IPS-20b (cell line): ENCODE results near the gene SDK1.

ENCODE experiments used
- H3K27ac ChIP-seq: one replicate; pipeline ENCODE4 v1.5.1; 2013; ENCODE audit warnings: low read length
- H3K27me3 ChIP-seq: 2 replicates; pipeline ENCODE4 v1.6.1; 2013; ENCODE audit warnings: mild to moderate bottlenecking, low read length, inconsistent platforms; ENCODE audit not compliant: insufficient read depth
- H3K36me3 ChIP-seq: 2 replicates; pipeline ENCODE4 v1.6.1; 2013; ENCODE audit warnings: low read depth, mild to moderate bottlenecking, inconsistent platforms, low read length, moderate library complexity; ENCODE audit not compliant: insufficient read depth
- H3K4me1 ChIP-seq: 2 replicates; pipeline ENCODE4 v1.6.1; 2013; ENCODE audit warnings: mild to moderate bottlenecking, control low read depth, inconsistent platforms, low read length, moderate library complexity; ENCODE audit not compliant: insufficient read depth
- H3K4me3 ChIP-seq: 2 replicates; pipeline ENCODE4 v1.5.1; 2013; ENCODE audit warnings: mild to moderate bottlenecking, low read length, inconsistent platforms
- H3K9ac ChIP-seq: 2 replicates; pipeline ENCODE4 v1.6.1; 2013; ENCODE audit warnings: low read depth, mild to moderate bottlenecking, inconsistent platforms, low read length, moderate library complexity
- H3K9me3 ChIP-seq: 2 replicates; pipeline ENCODE4 v1.6.1; 2013; ENCODE audit warnings: mild to moderate bottlenecking, low read depth, low read length, inconsistent platforms; ENCODE audit not compliant: insufficient read depth

SDK1 gene

GRCh38 chr7:4045975-4046374, 744.9 kb downstream of the SDK1 start:
- H3K27ac ChIP-seq, result no peak overlapping the region
- peaks cover 23% of the 10 kb centered on the region for H3K4me1 ChIP-seq
- no peak overlapping the region for H3K9ac ChIP-seq
- H3K9me3 ChIP-seq, result no peaks in the 10 kb centered on the region
- H3K36me3 ChIP-seq, result no peaks in the 10 kb centered on the region
- H3K4me3 ChIP-seq, result no peak overlapping the region
- H3K27me3 ChIP-seq, result no peaks in the 10 kb centered on the region

- H3K9ac ChIP-seq, result no peak overlapping the region
- no peaks in the 10 kb centered on the region for H3K9me3 ChIP-seq
- H3K27me3 ChIP-seq, result no peaks in the 10 kb centered on the region
- H3K36me3 ChIP-seq, result no peaks in the 10 kb centered on the region
- H3K27ac ChIP-seq, result no peak overlapping the region
- H3K4me1 ChIP-seq, result peaks cover 3% of the 10 kb centered on the region; the same call in 1 of the 2 replicates
- no peak overlapping the region for H3K4me3 ChIP-seq
Observed at GRCh38 chr7:4048336-4048735, 747.3 kb downstream of the SDK1 start.

- Histone ChIP-seq H3K36me3 (no peaks in the 10 kb centered on the region), H3K4me1 (no peaks in the 10 kb centered on the region), H3K9ac (no peak overlapping the region), H3K27me3 (no peaks in the 10 kb centered on the region), H3K9me3 (no peaks in the 10 kb centered on the region), H3K27ac (no peak overlapping the region), H3K4me3 (no peak overlapping the region)
Observed at GRCh38 chr7:4049202-4049601, 748.1 kb downstream of the SDK1 start.

- Histone ChIP-seq H3K27ac (no peak overlapping the region), H3K27me3 (no peaks in the 10 kb centered on the region), H3K9ac (no peak overlapping the region), H3K4me3 (no peak overlapping the region), H3K36me3 (no peaks in the 10 kb centered on the region), H3K4me1 (no peaks in the 10 kb centered on the region), H3K9me3 (no peaks in the 10 kb centered on the region)
Observed at GRCh38 chr7:4050126-4050660, 749.1 kb downstream of the SDK1 start.

GRCh38 chr7:4051696-4052095, 750.6 kb downstream of the SDK1 start:
- Histone ChIP-seq H3K9me3 (no peaks in the 10 kb centered on the region), H3K4me3 (no peak overlapping the region), H3K4me1 (no peaks in the 10 kb centered on the region), H3K27ac (no peak overlapping the region), H3K27me3 (no peaks in the 10 kb centered on the region), H3K9ac (no peak overlapping the region), H3K36me3 (no peaks in the 10 kb centered on the region)

GRCh38 chr7:4052130-4052529, 751.1 kb downstream of the SDK1 start:
- H3K9me3 ChIP-seq, result no peaks in the 10 kb centered on the region
- H3K27ac ChIP-seq, result no peak overlapping the region
- H3K36me3 ChIP-seq, result no peaks in the 10 kb centered on the region
- no peaks in the 10 kb centered on the region for H3K4me1 ChIP-seq
- no peak overlapping the region for H3K9ac ChIP-seq
- H3K27me3 ChIP-seq, result no peaks in the 10 kb centered on the region
- H3K4me3 ChIP-seq, result no peak overlapping the region

GRCh38 chr7:4054158-4054557, 753.1 kb downstream of the SDK1 start:
- Histone ChIP-seq H3K9ac (no peak overlapping the region), H3K9me3 (no peaks in the 10 kb centered on the region), H3K27me3 (no peaks in the 10 kb centered on the region), H3K4me1 (no peaks in the 10 kb centered on the region), H3K4me3 (no peak overlapping the region), H3K36me3 (no peaks in the 10 kb centered on the region), H3K27ac (no peak overlapping the region)

- Histone ChIP-seq H3K4me1 (no peaks in the 10 kb centered on the region), H3K9me3 (no peaks in the 10 kb centered on the region), H3K27me3 (no peaks in the 10 kb centered on the region), H3K27ac (no peak overlapping the region), H3K9ac (no peak overlapping the region), H3K4me3 (no peak overlapping the region), H3K36me3 (no peaks in the 10 kb centered on the region)
Observed at GRCh38 chr7:4056552-4057288, 755.7 kb downstream of the SDK1 start.

- no peaks in the 10 kb centered on the region for H3K9me3 ChIP-seq
- no peak overlapping the region for H3K27ac ChIP-seq
- H3K9ac ChIP-seq, result no peak overlapping the region
- H3K4me3 ChIP-seq, result no peak overlapping the region
- no peaks in the 10 kb centered on the region for H3K4me1 ChIP-seq
- H3K27me3 ChIP-seq, result no peaks in the 10 kb centered on the region
- H3K36me3 ChIP-seq, result no peaks in the 10 kb centered on the region
Observed at GRCh38 chr7:4057289-4057616, 756.2 kb downstream of the SDK1 start.

GRCh38 chr7:4058158-4058557, 757.1 kb downstream of the SDK1 start:
- Histone ChIP-seq H3K4me3 (no peak overlapping the region), H3K9ac (no peak overlapping the region), H3K27me3 (no peaks in the 10 kb centered on the region), H3K27ac (no peak overlapping the region), H3K9me3 (no peaks in the 10 kb centered on the region), H3K36me3 (no peaks in the 10 kb centered on the region), H3K4me1 (no peaks in the 10 kb centered on the region)

- H3K9me3 ChIP-seq, result no peaks in the 10 kb centered on the region
- no peaks in the 10 kb centered on the region; the same call in 1 of the 2 replicates for H3K4me1 ChIP-seq
- H3K27ac ChIP-seq, result no peak overlapping the region
- no peak overlapping the region for H3K9ac ChIP-seq
- H3K27me3 ChIP-seq, result no peaks in the 10 kb centered on the region
- no peaks in the 10 kb centered on the region for H3K36me3 ChIP-seq
- H3K4me3 ChIP-seq, result no peak overlapping the region
Observed at GRCh38 chr7:4065190-4065589, 764.1 kb downstream of the SDK1 start.

GRCh38 chr7:4066206-4066605, 765.2 kb downstream of the SDK1 start:
- no peaks in the 10 kb centered on the region; the same call in 1 of the 2 replicates for H3K4me1 ChIP-seq
- H3K4me3 ChIP-seq, result no peak overlapping the region
- H3K9me3 ChIP-seq, result no peaks in the 10 kb centered on the region
- H3K9ac ChIP-seq, result no peak overlapping the region
- no peak overlapping the region for H3K27ac ChIP-seq
- H3K36me3 ChIP-seq, result no peaks in the 10 kb centered on the region
- H3K27me3 ChIP-seq, result no peaks in the 10 kb centered on the region
